DOHH2 (cell line): ENCODE results near the gene COL5A1.

Experiments used
- EZH2phosphoT487 ChIP-seq: fragments of 200-600 bp; sonication (generic); IDR thresholded peaks from 2 replicates; pipeline ENCODE4 v1.6.1; 2017; ENCODE audit warnings: borderline replicate concordance, mild to moderate bottlenecking, antibody characterized with exemption, low read length, moderate library complexity, mixed read lengths
- TF ChIP-seq, protein P1 (sequence below): fragments of 200-600 bp; sonication (generic); IDR thresholded peaks from one replicate; pipeline ENCODE4 v1.5.1; 2014; ENCODE audit warnings: antibody characterized with exemption, mild to moderate bottlenecking, low read depth, low read length; ENCODE audit not compliant: poor library complexity, severe bottlenecking

DNA sequence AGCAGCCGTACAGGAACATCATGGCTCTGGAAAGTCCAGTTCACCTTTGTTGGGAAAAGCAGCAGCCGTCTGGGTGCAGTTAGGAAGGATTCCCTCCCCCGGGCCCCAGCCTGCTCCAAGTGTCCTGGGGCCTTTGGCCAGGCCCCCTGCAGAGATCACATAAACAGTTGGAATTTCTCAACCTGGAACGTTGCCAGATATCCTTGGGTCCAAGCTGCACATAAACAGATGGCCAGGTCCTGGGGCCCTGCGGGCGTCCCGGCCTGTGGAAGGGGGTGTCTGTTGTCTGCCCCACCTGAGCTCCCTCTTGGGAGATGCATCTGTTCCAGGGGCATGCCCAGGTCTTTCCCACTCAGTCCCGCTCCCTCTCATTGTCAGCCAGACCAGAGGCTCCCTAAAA is 92.7 kb downstream of the COL5A1 start:
- TF ChIP-seq, protein P1, sequence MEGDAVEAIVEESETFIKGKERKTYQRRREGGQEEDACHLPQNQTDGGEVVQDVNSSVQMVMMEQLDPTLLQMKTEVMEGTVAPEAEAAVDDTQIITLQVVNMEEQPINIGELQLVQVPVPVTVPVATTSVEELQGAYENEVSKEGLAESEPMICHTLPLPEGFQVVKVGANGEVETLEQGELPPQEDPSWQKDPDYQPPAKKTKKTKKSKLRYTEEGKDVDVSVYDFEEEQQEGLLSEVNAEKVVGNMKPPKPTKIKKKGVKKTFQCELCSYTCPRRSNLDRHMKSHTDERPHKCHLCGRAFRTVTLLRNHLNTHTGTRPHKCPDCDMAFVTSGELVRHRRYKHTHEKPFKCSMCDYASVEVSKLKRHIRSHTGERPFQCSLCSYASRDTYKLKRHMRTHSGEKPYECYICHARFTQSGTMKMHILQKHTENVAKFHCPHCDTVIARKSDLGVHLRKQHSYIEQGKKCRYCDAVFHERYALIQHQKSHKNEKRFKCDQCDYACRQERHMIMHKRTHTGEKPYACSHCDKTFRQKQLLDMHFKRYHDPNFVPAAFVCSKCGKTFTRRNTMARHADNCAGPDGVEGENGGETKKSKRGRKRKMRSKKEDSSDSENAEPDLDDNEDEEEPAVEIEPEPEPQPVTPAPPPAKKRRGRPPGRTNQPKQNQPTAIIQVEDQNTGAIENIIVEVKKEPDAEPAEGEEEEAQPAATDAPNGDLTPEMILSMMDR, result no peak
- no peak for TF ChIP-seq EZH2phosphoT487
